RWPE1 (cell line): Measurements from ENCODE around the gene HMX1.

Experiments used
- CTCF ChIA-PET: fragments of 350-600 bp; sonication (Branson Sonifier 250); formaldehyde crosslinking; extraction: SDS; loops from one replicate; lab custom pipeline; 2021; lab: Yijun Ruan, JAX
- POLR2A ChIA-PET: fragments of 400-600 bp; formaldehyde crosslinking; extraction: SDS; loops from one replicate; lab custom pipeline; 2020; ENCODE audit warnings: antibody characterized with exemption; ENCODE audit not compliant: low non-redundant PET; lab: Yijun Ruan, JAX
- DNase-seq: peaks from one replicate; pipeline ENCODE4 v3.0.0; 2012; ENCODE audit warnings: low spot score
- H3K27ac ChIP-seq: fragments of 450-650 bp; 2 replicates; pipeline ENCODE4 v1.5.1; 2017
- CTCF ChIP-seq: fragments of 450-650 bp; conservative IDR thresholded peaks from 2 replicates; pipeline ENCODE4 v1.5.1; 2017; ENCODE audit warnings: low read depth, mild to moderate bottlenecking

The HMX1 gene

GRCh38 chr4:8866421-8866820 is 5.2 kb downstream of the HMX1 start:
- TF ChIP-seq CTCF = no peak
- CTCF ChIA-PET = no interaction called here
- POLR2A ChIA-PET = no interaction called here
- no peak for DNase-seq
- H3K27ac ChIP-seq = no peak overlapping the region

- H3K27ac ChIP-seq = no peak overlapping the region
- CTCF ChIA-PET = no interaction called here
- no peak for TF ChIP-seq CTCF
- POLR2A ChIA-PET = no interaction called here
- DNase-seq = no peak
Observed at GRCh38 chr4:8865681-8866310, 5.8 kb downstream of the HMX1 start.

GRCh38 chr4:8864912-8865680 is 6.5 kb downstream of the HMX1 start:
- DNase-seq = no peak
- CTCF ChIA-PET = no interaction called here

GRCh38 chr4:8863686-8864682 is 7.7 kb downstream of the HMX1 start:
- POLR2A ChIA-PET = no interaction called here
- no peak for DNase-seq
- TF ChIP-seq CTCF = no peak
- CTCF ChIA-PET = interaction anchor here (0.8 kb wide), 1 partner anchor 54 kb away, joined by 3 read pairs; no protein-coding TSS in a partner anchor
- H3K27ac ChIP-seq = no peak overlapping the region

More at GRCh38 chr4:8864912-8865680, 6.5 kb downstream of the HMX1 start:
- TF ChIP-seq CTCF = no peak
- no peak overlapping the region for H3K27ac ChIP-seq
- POLR2A ChIA-PET = no interaction called here

- DNase-seq = no peak
- H3K27ac ChIP-seq = no peak overlapping the region
- CTCF ChIA-PET = interaction anchor here (0.8 kb wide), 1 partner anchor 55 kb away, joined by 3 read pairs; no protein-coding TSS in a partner anchor
- POLR2A ChIA-PET = no interaction called here
- TF ChIP-seq CTCF = no peak
Observed at GRCh38 chr4:8862800-8863685, 8.6 kb downstream of the HMX1 start.
